Measurements from ENCODE around the gene ATAD2B.
"Not testable (repeated sequence)": the region's sequence is repeated elsewhere in the genome, so short reads cannot be mapped to it uniquely, and the experiment has no call there.

ATAD2B gene

GRCh38 chr2:23926750-23927571, at the start of gene ATAD2B:
Gene ATAD2B, minus strand, starts transcription at chr2:23927123. Its CDS starts 353 bp downstream, at chr2:23926770.
- DNase-seq (ENCODE audit: low read depth) = peak; percentile 94

- DNase-seq (ENCODE audit: low read depth) = no peak
These were observed 40.9 kb upstream of the ATAD2B start for GRCh38 chr2:23967846-23968245.

GRCh38 chr2:23954325-23955014, 27.5 kb upstream of the ATAD2B start:
- DNase-seq (ENCODE audit: low read depth) = no peak

- DNase-seq (ENCODE audit: low read depth) = no peak
These were observed 26.7 kb upstream of the ATAD2B start for GRCh38 chr2:23953625-23954024.

GRCh38 chr2:23952558-23952957, 25.6 kb upstream of the ATAD2B start:
- not testable (repeated sequence) for DNase-seq (ENCODE audit: low read depth)

- DNase-seq (ENCODE audit: low read depth) = no peak
These were observed 20.4 kb upstream of the ATAD2B start for GRCh38 chr2:23947350-23947749.

- DNase-seq (ENCODE audit: low read depth) = no peak
These were observed 18.1 kb upstream of the ATAD2B start for GRCh38 chr2:23944976-23945375.

- no peak for DNase-seq (ENCODE audit: low read depth)
These were observed 17.6 kb upstream of the ATAD2B start for GRCh38 chr2:23944527-23944926.

GRCh38 chr2:23943666-23944065, 16.7 kb upstream of the ATAD2B start:
- DNase-seq (ENCODE audit: low read depth) = no peak

GRCh38 chr2:23941644-23942043, 14.7 kb upstream of the ATAD2B start:
- DNase-seq (ENCODE audit: low read depth) = no peak

GRCh38 chr2:23940718-23941620, 14.0 kb upstream of the ATAD2B start:
- DNase-seq (ENCODE audit: low read depth) = peak; percentile 68

- peak; percentile 83 for DNase-seq (ENCODE audit: low read depth)
These were observed 13.2 kb upstream of the ATAD2B start, which contains the start of gene UBXN2A for GRCh38 chr2:23939987-23940717. Gene UBXN2A, plus strand, starts transcription at chr2:23940463. Its CDS starts 17,852 bp downstream, at chr2:23958315.

- DNase-seq (ENCODE audit: low read depth) = no peak
These were observed 7.3 kb upstream of the ATAD2B start for GRCh38 chr2:23934259-23934658.

- peak; percentile 35 for DNase-seq (ENCODE audit: low read depth)
These were observed 603 bp downstream of the ATAD2B start for GRCh38 chr2:23926290-23926749.

GRCh38 chr2:23925702-23926289, 1.1 kb downstream of the ATAD2B start:
- peak; percentile 77 for DNase-seq (ENCODE audit: low read depth)

GRCh38 chr2:23924589-23925359, 2.1 kb downstream of the ATAD2B start:
- peak; percentile 51 for DNase-seq (ENCODE audit: low read depth)

GRCh38 chr2:23918837-23919489, 8.0 kb downstream of the ATAD2B start:
- no peak for DNase-seq (ENCODE audit: low read depth)

GRCh38 chr2:23916727-23917405, 10.1 kb downstream of the ATAD2B start:
- DNase-seq (ENCODE audit: low read depth) = no peak

GRCh38 chr2:23915327-23915726, 11.6 kb downstream of the ATAD2B start:
- no peak for DNase-seq (ENCODE audit: low read depth)
